HG03378 (cell line): ENCODE data around the gene CCM2L.

ENCODE experiments used
- ATAC-seq: cut with Tn5 transposase; IDR thresholded peaks from one replicate; pipeline ENCODE4 v1.9.1; 2021; ENCODE audit warnings: mild to moderate bottlenecking, moderate library complexity; ENCODE audit not compliant: unreplicated experiment

The CCM2L gene

DNA sequence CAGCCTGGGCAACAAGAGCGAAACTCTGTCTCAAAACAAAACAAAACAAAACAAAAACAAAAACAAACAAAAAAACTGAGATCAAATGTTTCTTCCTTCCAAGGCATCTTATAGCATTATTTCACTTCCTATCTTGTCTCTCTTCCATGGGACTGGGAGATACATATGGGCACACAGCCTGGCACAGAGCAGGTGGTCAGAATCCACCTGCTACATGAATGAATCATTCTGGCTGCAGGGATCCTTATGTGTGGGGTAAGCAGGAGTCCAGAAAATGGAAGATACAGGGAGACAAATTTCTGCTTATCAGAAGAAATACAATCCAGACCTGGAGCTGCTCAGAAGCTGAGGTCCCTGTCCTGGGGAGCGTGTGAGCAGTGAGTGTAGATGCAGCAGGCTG lies 18.2 kb upstream of the CCM2L start:
- no peak for ATAC-seq

DNA sequence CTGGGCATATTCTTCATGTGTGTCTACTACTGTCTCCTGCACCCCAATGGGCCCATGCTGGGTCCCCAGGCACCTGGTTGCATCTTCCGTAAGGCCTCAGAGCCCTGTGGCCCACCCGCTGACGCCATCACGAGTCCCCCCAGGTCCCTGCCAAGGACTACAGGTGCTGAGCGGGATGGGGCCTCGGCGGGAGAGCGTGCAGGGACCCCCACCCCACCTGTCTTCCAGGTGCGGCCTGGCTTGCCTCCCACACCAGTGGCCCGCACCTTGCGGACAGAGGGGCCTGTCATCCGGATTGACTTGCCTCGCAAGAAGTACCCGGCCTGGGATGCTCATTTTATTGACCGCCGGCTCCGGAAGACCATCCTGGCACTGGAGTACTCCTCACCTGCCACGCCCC lies 13.2 kb upstream of the CCM2L start:
- no peak for ATAC-seq

DNA sequence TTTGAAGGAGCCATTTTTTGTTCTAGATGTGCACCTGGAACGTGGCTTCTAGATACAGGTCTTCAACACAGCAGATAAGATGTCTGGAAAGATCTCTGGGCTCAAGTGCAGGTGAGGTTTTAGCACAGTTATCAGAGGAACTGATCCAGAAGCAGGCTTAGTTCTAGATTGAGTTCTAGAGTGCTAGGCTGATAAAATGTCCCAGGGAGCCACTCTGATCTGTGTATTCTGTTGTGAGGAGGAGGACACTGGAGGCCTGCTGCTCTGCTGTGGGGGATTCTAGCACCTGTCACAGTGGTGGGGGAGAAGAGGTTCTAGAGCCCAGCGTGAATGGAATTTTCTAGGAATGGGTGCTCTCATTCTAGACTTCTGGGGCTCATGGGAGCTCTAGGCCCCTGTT lies 12.0 kb upstream of the CCM2L start:
- ATAC-seq: no peak

DNA sequence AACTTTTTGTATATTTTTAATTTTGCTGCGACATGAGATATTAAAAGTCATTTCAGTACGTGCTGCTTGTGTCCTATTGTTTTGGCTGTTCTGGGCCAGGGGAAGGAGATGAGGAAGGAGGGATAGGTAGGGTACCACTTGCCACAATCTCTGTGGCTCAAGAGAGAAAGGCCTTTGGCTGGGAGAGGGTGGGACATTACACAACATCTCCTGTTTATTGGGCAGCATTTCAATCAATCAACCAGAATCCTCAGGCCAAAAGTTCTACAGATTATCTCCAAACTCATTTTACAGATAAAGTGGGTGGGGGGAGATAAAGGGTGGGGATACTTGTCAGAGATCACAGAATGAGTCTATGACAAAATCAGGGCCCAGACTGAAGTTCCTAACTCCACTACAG lies 6.9 kb upstream of the CCM2L start:
- no peak for ATAC-seq

DNA sequence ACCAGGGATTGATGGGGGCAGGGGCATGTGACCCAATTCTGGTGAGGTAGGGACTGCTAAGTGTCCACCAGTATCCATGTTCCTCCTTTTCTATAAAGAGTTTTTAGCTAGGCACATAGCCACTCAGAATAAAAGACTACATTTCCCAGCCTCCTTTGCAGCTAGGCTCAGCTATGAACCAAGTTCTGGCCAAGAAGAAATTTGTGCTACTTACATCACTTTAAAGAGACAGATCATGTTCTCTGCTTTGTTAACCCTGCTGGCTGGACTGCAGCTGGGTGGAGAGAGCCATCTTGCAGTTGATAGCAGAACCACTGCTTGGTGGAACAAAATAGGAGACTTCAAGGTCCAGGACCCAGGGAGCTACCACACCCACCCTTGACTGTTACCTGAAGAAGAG lies 5.3 kb upstream of the CCM2L start:
- ATAC-seq: no peak

DNA sequence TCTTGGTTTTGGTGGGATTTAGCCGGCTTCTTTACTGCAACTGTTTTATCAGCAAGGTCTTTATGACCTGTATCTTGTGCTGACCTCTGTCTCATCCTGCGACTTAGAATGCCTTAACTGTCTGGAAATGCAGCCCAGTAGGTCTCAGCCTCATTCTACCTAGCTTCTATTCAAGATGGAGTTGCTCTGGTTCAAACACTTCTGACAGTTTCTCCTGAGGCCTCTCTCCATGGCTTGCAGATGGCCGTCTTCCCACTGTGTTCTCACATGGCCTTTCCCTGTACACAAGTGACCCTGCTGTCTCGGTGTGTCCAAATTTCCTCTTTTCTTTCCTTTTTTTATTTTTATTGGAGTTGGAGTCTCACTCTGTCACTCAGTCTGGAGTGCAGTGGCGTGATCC lies 4.2 kb upstream of the CCM2L start:
- ATAC-seq: no peak

DNA sequence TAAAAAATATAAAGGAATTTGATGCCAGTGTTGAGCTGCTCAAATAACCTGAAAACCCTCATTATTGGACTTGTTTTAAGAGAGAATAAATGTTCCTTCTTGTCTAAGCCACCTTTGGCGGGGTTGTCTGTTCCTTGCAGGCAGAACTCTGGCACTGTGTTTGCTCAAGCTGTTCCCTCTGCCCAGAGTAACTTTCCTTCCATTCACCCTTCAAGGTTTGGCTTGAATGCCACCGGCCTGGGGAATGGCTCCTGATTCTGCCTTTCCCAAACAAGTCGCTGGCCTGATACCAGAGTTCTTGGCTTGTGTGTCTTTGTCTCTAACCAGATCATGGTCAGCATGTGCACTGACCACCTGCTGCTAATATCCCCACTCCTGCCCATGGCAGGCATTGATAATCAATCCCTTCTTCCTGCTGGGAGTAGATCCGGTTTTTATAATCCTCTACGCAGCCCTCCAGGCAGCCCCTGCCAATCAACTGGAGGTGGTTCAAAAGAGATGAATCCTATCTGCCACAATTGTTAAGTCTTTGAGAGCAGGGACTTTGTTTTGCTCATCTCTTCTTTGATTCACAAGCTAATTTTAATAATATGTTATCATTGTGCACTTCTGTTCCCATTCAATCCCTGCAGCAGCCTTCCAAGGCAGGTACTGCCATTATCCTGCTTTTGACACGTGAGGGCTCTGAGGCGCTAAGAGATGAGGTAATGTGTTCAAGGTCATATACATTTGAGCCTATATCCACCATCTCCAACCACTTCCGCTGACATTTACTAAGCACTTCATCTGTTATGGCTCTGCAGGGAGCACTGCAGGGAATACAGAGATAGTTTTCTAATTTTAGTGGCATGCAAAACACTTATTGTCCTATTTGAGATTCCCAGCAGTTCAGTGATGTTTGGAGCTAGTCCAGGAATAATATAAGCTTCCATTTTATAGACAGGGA lies 3.1 kb upstream of the CCM2L start:
- ATAC-seq: no peak

DNA sequence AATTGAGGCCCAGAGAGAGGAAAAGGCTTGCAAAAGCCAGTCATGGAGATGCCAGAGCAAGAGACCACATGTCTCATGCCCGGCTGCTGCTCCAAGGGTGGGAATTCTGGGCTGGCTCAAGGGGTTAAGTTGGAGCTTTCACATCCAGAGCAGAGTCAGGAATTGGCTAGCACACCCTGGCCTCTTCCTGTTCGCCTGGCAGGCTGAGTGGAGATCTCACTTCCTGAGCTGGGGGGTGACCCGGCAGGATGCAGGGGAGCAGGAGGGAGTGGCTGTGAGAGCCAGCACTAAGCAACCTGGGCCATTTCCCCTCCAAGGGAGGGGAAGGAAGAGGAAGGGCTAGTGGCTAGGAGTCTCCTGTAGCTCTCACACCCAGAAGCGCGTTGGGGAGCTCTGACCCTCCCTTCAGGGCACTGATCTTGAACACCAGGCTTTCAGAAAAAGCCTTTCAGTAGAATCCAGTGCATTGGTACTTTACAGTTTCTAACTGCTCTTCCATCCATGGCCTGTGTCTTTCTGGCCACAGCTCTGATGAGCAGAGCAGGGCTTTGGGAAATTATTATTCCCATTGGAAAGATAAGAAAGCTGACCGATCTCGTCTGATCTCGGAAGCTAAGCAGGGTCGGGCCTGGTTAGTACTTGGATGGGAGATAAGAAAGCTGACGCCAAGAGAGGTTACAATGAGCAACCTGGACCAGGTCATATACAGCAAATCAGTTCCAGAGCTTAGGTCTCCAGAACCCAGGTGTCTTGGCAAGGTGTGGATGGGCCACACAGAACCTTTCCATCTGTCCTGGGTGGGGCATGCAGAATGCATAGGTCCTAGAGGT lies 2.2 kb upstream of the CCM2L start:
- ATAC-seq: no peak

DNA sequence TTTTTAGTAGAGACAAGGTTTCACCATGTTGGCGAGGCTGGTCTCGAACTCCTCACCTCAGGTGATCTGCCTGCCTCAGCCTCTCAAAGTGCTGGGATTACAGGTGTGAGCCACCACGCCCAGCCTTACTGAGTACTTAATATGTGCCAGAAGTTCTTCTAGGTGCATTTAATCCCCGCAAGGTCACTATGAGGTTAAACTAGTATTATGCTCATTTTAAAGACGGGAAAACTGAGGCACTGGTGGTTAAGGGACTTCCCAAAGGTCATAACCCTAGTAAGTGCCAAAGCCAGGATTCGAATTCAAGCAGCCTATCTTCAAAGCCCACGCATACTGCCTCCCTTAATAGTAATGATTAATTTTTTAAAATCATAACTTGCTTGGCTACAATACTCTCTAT lies 674 bp upstream of the CCM2L start:
- no peak for ATAC-seq

DNA sequence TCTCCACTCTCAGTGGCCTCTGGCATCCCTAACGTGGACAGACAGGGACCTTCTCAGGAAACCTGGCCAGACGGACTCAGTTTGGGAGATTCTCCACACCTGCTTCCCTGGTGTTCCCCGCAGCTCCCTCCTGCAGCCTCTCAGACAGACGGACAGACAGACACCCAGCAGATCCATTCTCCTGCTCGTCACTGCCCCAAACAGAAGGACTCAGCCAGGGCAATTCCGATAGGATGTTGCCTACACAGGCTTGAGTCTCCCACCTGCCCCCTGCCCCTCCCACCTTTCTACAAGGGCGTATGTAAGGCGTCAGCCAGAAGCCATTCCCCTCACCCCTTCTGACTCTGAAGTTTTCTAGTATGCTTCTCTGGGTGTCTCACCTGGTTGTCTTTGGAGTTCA lies 428 bp downstream of the CCM2L start:
- ATAC-seq: no peak

DNA sequence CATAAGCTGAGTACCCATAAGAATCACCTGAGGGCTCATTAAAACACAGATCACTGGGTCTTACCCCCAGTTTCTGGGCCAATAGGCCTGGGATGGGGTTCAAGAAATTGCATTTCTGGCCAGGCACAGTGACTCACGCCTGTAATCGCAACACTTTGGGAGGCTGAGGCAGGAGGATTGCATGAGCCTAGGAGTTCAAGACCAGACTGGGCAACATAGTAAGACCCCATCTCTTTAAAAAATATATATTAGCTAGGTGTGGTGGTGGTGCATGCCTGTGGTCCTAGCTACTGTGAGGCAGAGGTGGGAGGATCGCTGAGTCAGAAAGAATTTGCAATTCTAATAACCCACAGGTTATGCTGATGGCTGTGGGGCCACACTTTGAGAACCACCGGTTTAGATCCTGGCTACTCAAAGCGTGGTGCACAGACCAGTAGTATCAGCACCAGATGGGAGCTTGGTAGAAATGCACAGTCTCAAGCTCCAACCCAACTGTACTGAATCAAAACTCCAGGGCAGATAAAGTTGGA lies 2.0 kb downstream of the CCM2L start:
- no peak for ATAC-seq

DNA sequence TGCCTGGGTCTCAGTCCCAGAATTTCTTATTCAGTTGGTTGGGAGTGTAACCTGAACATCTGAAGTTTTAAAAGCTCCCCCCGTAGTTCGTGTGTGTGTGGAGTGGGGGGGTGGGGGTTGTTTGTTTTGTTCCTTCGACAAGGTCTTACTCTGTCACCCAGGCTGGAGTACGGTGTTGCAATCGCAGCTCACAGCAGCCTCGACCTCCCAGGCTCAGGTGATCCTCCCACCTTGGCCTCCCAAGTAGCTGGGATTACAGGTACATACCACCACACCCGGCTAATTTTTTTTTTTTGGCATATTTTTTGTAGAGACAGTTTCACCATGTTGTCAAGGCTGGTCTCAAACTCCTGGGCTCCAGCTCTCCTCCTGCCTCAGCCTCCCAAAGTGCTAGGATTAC lies 3.1 kb downstream of the CCM2L start:
- no peak for ATAC-seq

DNA sequence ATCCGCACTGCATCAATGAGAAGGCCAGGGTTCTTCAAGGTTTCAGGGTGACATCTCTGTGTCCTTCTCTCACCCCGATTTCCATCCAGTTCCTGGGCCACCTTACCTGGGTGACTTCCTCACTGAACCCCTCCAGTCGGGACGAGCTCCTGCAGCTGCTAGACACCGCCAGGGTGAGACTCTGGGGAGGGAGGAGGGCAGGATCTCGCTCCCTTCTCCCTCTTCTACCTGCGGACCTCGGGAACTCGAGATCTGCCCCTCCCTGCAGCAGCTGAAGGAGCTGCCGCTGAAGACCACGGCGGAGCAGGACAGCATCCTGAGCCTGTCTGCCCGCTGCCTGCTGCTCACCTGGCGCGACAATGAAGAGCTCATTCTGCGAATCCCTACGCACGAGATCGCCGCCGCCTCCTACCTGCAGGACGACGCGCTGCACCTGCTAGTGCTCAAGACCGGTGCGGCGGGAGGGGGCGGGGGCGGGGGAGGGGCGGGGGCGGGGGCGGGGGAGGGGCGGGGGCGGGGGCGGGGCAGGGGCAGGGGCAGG lies 7.5 kb downstream of the CCM2L start:
- no peak for ATAC-seq

DNA sequence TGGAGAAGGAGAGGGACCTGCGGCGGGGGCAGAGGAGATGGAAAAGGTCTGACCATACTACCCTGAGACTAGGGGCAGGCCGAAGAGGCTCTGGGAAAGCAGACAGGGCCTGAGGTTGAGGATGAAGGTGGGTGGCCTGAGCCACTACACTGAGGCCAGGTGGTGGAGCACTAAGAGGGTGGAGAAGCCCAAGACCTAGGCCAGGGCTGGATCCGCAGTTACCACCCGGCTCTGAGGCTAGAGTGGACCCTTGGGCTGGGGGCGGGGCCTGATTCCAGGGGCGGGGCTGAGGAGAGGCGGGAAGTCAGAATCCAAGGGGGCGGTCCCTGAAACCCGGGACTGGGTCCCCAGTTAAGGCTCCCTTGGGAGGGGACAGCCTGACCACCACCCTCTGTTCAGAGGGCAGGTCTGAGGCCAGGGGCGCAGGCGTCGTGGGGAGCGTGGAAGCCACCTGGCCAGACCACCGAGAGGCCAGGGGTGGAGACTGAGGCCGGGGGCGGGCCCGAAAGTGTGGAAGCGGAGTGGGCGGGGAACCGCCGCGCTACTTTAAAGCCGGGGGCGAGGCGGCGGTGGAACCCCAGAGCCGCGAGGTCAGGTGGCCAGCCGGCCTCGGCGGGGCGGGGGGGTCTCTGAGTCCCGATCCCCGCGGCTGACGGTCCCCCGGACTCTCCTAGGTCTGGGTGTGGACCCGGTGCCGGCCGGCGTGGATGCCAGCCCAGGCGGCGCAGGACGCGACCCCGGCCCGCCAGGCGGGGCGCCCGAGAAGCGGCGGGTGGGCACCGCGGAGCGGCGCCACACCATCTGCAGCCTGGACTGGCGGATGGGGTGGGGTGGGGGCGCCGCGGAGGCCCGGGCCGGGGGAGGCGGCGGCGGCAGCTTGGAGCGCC lies 8.3 kb downstream of the CCM2L start:
- no peak for ATAC-seq

DNA sequence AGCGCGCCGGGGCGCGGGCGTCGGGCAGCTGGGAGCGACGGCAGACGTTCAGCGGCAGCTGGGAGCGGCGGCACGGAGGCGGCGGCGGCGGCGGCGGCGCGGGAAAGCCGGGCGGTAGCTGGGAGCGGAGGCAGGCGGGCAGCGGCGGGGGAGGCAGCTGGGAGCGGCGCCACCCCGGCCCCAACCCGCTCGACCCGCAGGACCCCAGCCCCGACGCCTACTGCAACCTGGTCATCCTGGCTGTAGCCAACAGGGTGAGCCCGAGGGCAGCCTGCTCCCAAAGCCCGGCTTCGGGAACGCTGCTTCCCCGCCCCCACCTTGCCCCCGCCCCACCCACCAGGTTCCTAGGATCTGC lies 8.9 kb downstream of the CCM2L start:
- no peak for ATAC-seq

DNA sequence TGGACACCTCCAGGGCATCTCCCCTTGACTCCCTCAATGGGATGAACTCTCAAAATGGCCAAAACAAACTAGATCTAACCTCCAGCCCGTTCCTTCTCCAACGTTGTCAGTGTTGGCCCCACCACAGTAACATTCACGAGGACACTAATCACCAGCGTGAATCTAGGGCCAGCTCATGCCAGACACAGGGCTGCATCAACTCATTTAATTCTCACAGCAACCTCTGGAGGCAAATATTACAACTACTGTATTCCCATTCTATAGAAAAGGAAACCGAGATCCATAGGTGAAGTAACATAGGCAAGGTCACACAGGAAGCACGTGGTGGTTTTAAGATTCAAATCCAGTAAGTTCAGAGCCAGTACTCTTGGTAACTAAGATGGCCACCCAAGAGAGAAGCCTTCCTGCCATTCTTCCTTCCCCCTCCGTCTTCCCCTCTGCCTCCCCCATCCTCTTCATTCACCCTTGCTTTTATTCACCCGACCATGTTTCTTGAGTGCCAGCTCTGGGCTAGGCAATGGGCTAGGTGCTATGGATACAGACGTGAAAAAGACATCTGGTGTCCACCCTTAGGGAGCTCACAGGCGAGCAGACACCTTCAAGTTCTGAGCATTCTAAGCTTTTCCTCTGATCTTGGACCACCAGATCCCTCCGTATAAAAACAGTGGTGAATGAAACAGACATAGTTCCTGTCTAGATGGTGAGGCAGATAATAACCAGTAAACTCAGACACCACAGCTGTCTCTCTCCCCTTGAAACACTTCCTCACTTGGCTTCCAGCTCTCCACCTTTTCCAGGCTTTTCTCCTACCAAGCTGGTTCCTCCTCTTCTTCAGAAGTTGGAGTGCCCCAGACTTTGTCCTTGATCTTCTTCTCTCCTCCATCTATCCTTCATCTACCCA lies 9.6 kb downstream of the CCM2L start:
- no peak for ATAC-seq

DNA sequence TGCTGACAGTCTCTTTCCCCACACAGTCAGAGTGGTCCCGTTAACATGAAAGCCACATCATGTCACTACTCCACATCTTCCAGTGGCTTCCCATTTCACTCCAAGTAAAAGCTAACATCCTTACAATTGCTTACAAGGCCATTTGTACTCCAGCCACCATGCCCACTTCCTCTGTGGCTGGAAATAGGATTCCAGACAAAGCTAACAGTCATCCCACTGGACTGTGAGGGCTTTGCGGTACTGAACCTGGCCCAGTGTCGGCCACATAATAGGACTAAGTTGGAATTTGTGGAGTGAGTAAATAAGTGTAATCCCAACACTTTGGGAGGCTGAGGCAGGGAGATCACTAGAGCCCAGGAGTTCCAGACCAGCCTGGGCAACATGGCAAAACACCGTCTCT lies 10.9 kb downstream of the CCM2L start:
- ATAC-seq: no peak

DNA sequence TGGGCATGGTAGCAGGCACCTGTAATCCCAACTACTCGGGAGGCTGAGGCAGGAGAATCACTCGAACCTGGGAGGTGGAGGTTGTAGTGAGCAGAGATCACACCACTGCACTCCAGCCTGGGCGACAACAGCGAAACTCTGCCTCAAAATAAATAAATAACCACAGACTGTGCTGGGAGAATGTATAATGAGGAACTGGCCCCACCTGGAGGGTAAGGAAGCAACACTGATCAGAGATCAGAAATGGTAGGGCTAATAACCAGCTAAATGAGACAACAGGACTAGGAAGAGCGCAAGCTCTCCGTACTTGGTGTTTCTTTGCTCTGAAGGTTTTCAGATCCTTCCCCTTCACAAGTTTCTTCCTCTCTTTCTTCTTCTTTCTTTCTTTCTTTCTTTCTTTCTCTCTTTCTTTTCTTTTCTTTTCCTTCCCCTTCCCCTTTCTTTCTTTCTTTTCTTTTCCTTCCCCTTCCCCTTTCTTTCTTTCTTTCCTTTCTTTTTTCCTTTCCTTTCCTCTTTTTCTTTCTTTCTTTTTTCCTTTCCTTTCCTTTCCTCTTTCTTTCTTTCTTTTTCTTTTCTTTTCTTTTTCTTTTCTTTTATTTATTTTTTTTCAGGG lies 14.6 kb downstream of the CCM2L start:
- ATAC-seq: no peak

DNA sequence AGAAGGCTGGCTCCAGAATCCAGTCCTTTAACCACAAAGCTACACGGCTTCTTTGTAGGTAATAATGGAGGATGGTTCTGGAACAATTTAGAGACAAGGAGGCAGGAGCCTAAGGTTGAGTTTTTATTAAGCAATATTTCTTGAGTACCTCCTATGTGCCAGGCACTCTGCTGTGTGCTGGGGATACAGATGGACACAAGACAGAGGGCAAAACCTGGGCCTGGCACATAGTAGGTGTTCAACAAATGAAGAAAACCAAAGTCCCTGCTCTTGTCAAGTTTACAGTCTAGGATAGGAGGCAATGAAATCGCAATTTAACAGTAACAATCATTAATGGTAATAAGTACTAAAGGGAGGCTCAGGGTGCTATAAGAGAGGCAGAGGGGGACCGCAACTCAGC lies 17.4 kb downstream of the CCM2L start:
- no peak for ATAC-seq
